IMR-90 (cell line): ENCODE data around the gene AQP12A. TPM values are rescaled to one million over a fixed set of nuclear protein-coding genes. Genes with fewer than 3 reads are reported as not detected.

Experiments
- ATAC-seq: fragments of 200-7000 bp; cut with Tn5 transposase; 2 replicates; pipeline ENCODE4 v1.9.1; 2020; ENCODE audit warnings: low read depth, mild to moderate bottlenecking, moderate library complexity
- BruUV-seq: library from RNA; stranded (reverse); fragments of 400-500 nt; replicated peaks from 2 replicates; lab custom pipeline; 2021; lab: Mats Ljungman, UMichigan
- CTCF ChIA-PET: fragments of 300-600 bp; formaldehyde crosslinking; extraction: SDS; loops from one replicate; lab custom pipeline; 2021; ENCODE audit warnings: antibody characterized with exemption; lab: Yijun Ruan, JAX
- POLR2A ChIA-PET: fragments of 300-600 bp; sonication (Branson Sonifier 250); formaldehyde crosslinking; loops from one replicate; lab custom pipeline; 2022; ENCODE audit warnings: antibody characterized with exemption; ENCODE audit not compliant: unreplicated experiment; lab: Charles Lee
- DNase-seq: peaks from one replicate; pipeline ENCODE4 v3.0.0; 2013
- H2AFZ ChIP-seq: replicated peaks from 2 replicates; pipeline ENCODE3; 2013; ENCODE audit warnings: low read length, mild to moderate bottlenecking; ENCODE audit not compliant: poor library complexity
- H2AK5ac ChIP-seq: 2 replicates; pipeline ENCODE4 v1.6.1; 2013; ENCODE audit warnings: low read depth, low read length, inconsistent platforms
- H2AK9ac ChIP-seq: replicated peaks from 2 replicates; pipeline ENCODE3; 2013; ENCODE audit warnings: mild to moderate bottlenecking, low read depth, low read length, moderate library complexity; ENCODE audit not compliant: poor library complexity
- H2BK120ac ChIP-seq: 2 replicates; pipeline ENCODE4 v1.6.1; 2013; ENCODE audit warnings: low read depth, low read length, inconsistent platforms
- H2BK15ac ChIP-seq: 3 replicates; pipeline ENCODE4 v1.6.1; 2013; ENCODE audit warnings: low read depth, low read length, inconsistent platforms
- H2BK20ac ChIP-seq: 2 replicates; pipeline ENCODE4 v1.6.1; 2013; ENCODE audit warnings: low read depth, mild to moderate bottlenecking, inconsistent platforms, low read length, moderate library complexity
- H2BK5ac ChIP-seq: 2 replicates; pipeline ENCODE4 v1.6.1; 2013; ENCODE audit warnings: mild to moderate bottlenecking, low read depth, low read length, inconsistent platforms; ENCODE audit not compliant: poor library complexity, severe bottlenecking
- H3K14ac ChIP-seq: replicated peaks from 2 replicates; pipeline ENCODE4 v1.6.1; 2013; ENCODE audit warnings: low read depth, low read length, inconsistent platforms
- H3K18ac ChIP-seq: 2 replicates; pipeline ENCODE4 v1.6.1; 2013; ENCODE audit warnings: low read depth, low read length, control low read depth
- H3K23ac ChIP-seq: 2 replicates; pipeline ENCODE4 v1.6.1; 2013; ENCODE audit warnings: low read depth, low read length, inconsistent platforms
- H3K27ac ChIP-seq: 2 replicates; pipeline ENCODE4 v1.5.1; 2013; ENCODE audit warnings: mild to moderate bottlenecking, control low read depth, low read length; ENCODE audit not compliant: insufficient read depth
- H3K27me3 ChIP-seq: 2 replicates; pipeline ENCODE4 v1.6.1; 2013; ENCODE audit warnings: low read length; ENCODE audit not compliant: control insufficient read depth, insufficient read depth
- H3K36me3 ChIP-seq: 2 replicates; pipeline ENCODE4 v1.6.1; 2013; ENCODE audit warnings: low read length, mixed read lengths; ENCODE audit not compliant: control insufficient read depth, insufficient read depth
- H3K4ac ChIP-seq: 2 replicates; pipeline ENCODE4 v1.6.1; 2013; ENCODE audit warnings: low read depth, low read length, inconsistent platforms
- H3K4me1 ChIP-seq: 2 replicates; pipeline ENCODE4 v1.6.1; 2013; ENCODE audit warnings: low read length, mixed read lengths; ENCODE audit not compliant: control insufficient read depth, insufficient read depth
- H3K4me2 ChIP-seq: 2 replicates; pipeline ENCODE4 v1.6.1; 2013; ENCODE audit warnings: low read depth, mild to moderate bottlenecking, control low read depth, low read length, moderate library complexity
- H3K4me3 ChIP-seq: 2 replicates; pipeline ENCODE4 v1.5.1; 2013; ENCODE audit warnings: low read depth, mild to moderate bottlenecking, control low read depth, low read length, moderate library complexity; ENCODE audit not compliant: insufficient read depth
- H3K56ac ChIP-seq: 2 replicates; pipeline ENCODE4 v1.6.1; 2013; ENCODE audit warnings: low read length, inconsistent platforms; ENCODE audit not compliant: insufficient read depth; ENCODE audit errors: extremely low read depth
- H3K79me1 ChIP-seq, 2 experiments: 2 replicates each; pipeline ENCODE4 v1.6.1; 2013; ENCODE audit warnings: low read length in 2 of 2, inconsistent platforms in 1 of 2, low read depth in 1 of 2
- H3K9ac ChIP-seq: 2 replicates; pipeline ENCODE4 v1.6.1; 2013; ENCODE audit warnings: low read depth, low read length, control low read depth
- H3K9me1 ChIP-seq: 2 replicates; pipeline ENCODE4 v1.6.1; 2013; ENCODE audit warnings: low read length, inconsistent platforms; ENCODE audit not compliant: insufficient read depth
- H3K9me3 ChIP-seq: 2 replicates; pipeline ENCODE4 v1.6.1; 2013; ENCODE audit warnings: low read length; ENCODE audit not compliant: control insufficient read depth, insufficient read depth
- H4K20me1 ChIP-seq: 2 replicates; pipeline ENCODE4 v1.6.1; 2013; ENCODE audit warnings: low read length, inconsistent platforms; ENCODE audit not compliant: insufficient read depth
- H4K5ac ChIP-seq: 2 replicates; pipeline ENCODE4 v1.6.1; 2013; ENCODE audit warnings: mild to moderate bottlenecking, low read depth, low read length, control low read depth
- H4K8ac ChIP-seq, 2 experiments: 2 replicates each; pipeline ENCODE4 v1.6.1; 2013; ENCODE audit warnings: low read depth in 2 of 2, low read length in 2 of 2, control low read depth in 1 of 2, inconsistent platforms in 1 of 2
- H4K91ac ChIP-seq: 2 replicates; pipeline ENCODE4 v1.6.1; 2013; ENCODE audit warnings: low read depth, low read length, inconsistent platforms; ENCODE audit not compliant: insufficient read depth
- BHLHE40 ChIP-seq: fragments of 150-350 bp; IDR thresholded peaks from 2 replicates; pipeline ENCODE4 v1.6.1; 2016; ENCODE audit warnings: mild to moderate bottlenecking, low read depth, low read length
- CEBPB ChIP-seq: IDR thresholded peaks from 2 replicates; pipeline ENCODE4 v1.6.1; 2012; ENCODE audit warnings: low read depth, low read length, improper control_type of control experiment
- CHD1 ChIP-seq: IDR thresholded peaks from 2 replicates; pipeline ENCODE4 v1.6.1; 2012; ENCODE audit warnings: low read depth, low read length, improper control_type of control experiment
- CTCF ChIP-seq: conservative IDR thresholded peaks from 2 replicates; pipeline ENCODE4 v1.5.1; 2012; ENCODE audit warnings: mild to moderate bottlenecking, low read depth, low read length, improper control_type of control experiment
- ELK1 ChIP-seq: fragments of 150-350 bp; IDR thresholded peaks from 2 replicates; pipeline ENCODE4 v1.6.1; 2016; ENCODE audit warnings: low read depth, mild to moderate bottlenecking, low read length, moderate library complexity, borderline replicate concordance
- FOS ChIP-seq: fragments of 150-350 bp; IDR thresholded peaks from 2 replicates; pipeline ENCODE4 v1.6.1; 2016; ENCODE audit warnings: low read depth, low read length
- MAFK ChIP-seq: IDR thresholded peaks from 2 replicates; pipeline ENCODE4 v1.6.1; 2012; ENCODE audit warnings: low read depth, low read length, improper control_type of control experiment
- MAZ ChIP-seq: IDR thresholded peaks from 2 replicates; pipeline ENCODE4 v1.6.1; 2012; ENCODE audit warnings: low read depth, mild to moderate bottlenecking, low read length, improper control_type of control experiment, moderate library complexity, borderline replicate concordance
- MXI1 ChIP-seq: IDR thresholded peaks from 2 replicates; pipeline ENCODE4 v1.6.1; 2012; ENCODE audit warnings: low read depth, mild to moderate bottlenecking, low read length, moderate library complexity, borderline replicate concordance
- NFE2L2 ChIP-seq: fragments of 150-350 bp; IDR thresholded peaks from 2 replicates; pipeline ENCODE4 v1.6.1; 2016; ENCODE audit warnings: low read depth, mild to moderate bottlenecking, low read length
- POLR2A ChIP-seq: IDR thresholded peaks from 2 replicates; pipeline ENCODE4 v1.6.1; 2012; ENCODE audit warnings: mild to moderate bottlenecking, low read depth, low read length
- RAD21 ChIP-seq: IDR thresholded peaks from 2 replicates; pipeline ENCODE4 v1.6.1; 2012; ENCODE audit warnings: low read length, improper control_type of control experiment
- RFX5 ChIP-seq: IDR thresholded peaks from 2 replicates; pipeline ENCODE4 v1.8.0; 2012; ENCODE audit warnings: low read depth, mild to moderate bottlenecking, low read length, moderate library complexity
- SMC3 ChIP-seq: fragments of 150-350 bp; IDR thresholded peaks from 2 replicates; pipeline ENCODE4 v1.6.1; 2016; ENCODE audit warnings: low read depth, mild to moderate bottlenecking, antibody characterized with exemption, low read length, moderate library complexity
- USF2 ChIP-seq: fragments of 150-350 bp; IDR thresholded peaks from 2 replicates; pipeline ENCODE4 v1.6.1; 2017; ENCODE audit warnings: mild to moderate bottlenecking, antibody characterized with exemption, low read length, low read depth
- WGBS, 2 experiments: methylation state at CpG; one replicate each; pipeline versions ENCODE4 v1.1.5 to v1.1.7; 2013; ENCODE audit warnings: missing lambda C conversion rate in 2 of 2; ENCODE audit not compliant: insufficient read length in 1 of 2; ENCODE audit errors: extremely low coverage in 2 of 2; 5-methylcytosine and 5-hydroxymethylcytosine counted together
- dilution Hi-C: fragments of 300-500 bp; cut with HindIII; formaldehyde crosslinking; loops from one replicate; pipeline ENCODE4 v1.14.3; 2018; ENCODE audit warnings: low sequenced_read_pairs; ENCODE audit not compliant: unreplicated experiment
- in situ Hi-C: fragments of 300-500 bp; cut with MboI; formaldehyde crosslinking; loops from 3 replicates; pipeline ENCODE4 v1.14.3; 2019; ENCODE audit warnings: low sequenced_read_pairs, inconsistent platforms, mixed read lengths
- intact Hi-C: fragments of 100-400 bp; cut with micrococcal nuclease; formaldehyde crosslinking; loops from 2 replicates; pipeline ENCODE4 v1.10.0; 2022
- polyA plus RNA-seq, 3 experiments: library from polyadenylated mRNA; depleted of rRNA; stranded (reverse); fragments of >200 nt; gene quantifications; 2 replicates each; pipeline ENCODE4 v1.2.3, GENCODE V29; 2012; ENCODE audit warnings: low replicate concordance in 1 of 3
- total RNA-seq: library from RNA; depleted of rRNA; stranded (reverse); fragments of >200 nt; gene quantifications from 2 replicates; pipeline ENCODE4 v1.2.3, GENCODE V29; 2012

Gene AQP12A
- total and polyA plus RNA-seq, 2 of the 4 experiments (the other 2 are of a cell fraction): not detected

- Histone ChIP-seq H3K9me3 (no peaks in the 10 kb centered on the region), H3K4me3 (no peak overlapping the region), H3K14ac (no peak overlapping the region), H2BK5ac (no peak overlapping the region), H3K79me1 (no peaks in the 10 kb centered on the region), H3K23ac (no peak overlapping the region), H3K18ac (no peak overlapping the region), H3K27ac (no peak overlapping the region), H3K56ac (no peak overlapping the region), H3K4ac (no peak overlapping the region), H2AFZ (no peak overlapping the region), H2BK15ac (no peak overlapping the region), H2BK20ac (no peak overlapping the region), H4K8ac (no peak overlapping the region), H3K27me3 (peaks cover 27% of the 10 kb centered on the region; the same call in 1 of the 2 replicates), H2BK120ac (no peak overlapping the region), H4K91ac (no peak overlapping the region), H3K4me1 (no peaks in the 10 kb centered on the region), H3K9ac (no peak overlapping the region), H3K36me3 (no peaks in the 10 kb centered on the region), H4K5ac (no peak overlapping the region), H2AK9ac (no peak overlapping the region), H4K20me1 (no peaks in the 10 kb centered on the region), H3K9me1 (no peaks in the 10 kb centered on the region), H2AK5ac (no peak overlapping the region), H3K4me2 (no peak overlapping the region)
- no TSS peak for BruUV-seq
- ChIA-PET CTCF (no interaction called here), POLR2A (no interaction called here)
- 65% methylated on average over 5 of the region's 25 CpGs; no CpG with 5 or more reads in 1 of the 2 experiments for WGBS, 2 experiments
- dilution Hi-C loops: no loop called here
- no peak for DNase-seq
- intact Hi-C loops: no loop called here
- in situ Hi-C loops: no loop called here
- ATAC-seq: no peak
- TF ChIP-seq FOS (no peak), RAD21 (no peak), ELK1 (no peak), MXI1 (no peak), CHD1 (no peak), NFE2L2 (no peak), CTCF (no peak), MAFK (no peak), BHLHE40 (no peak), CEBPB (no peak), POLR2A (no peak), RFX5 (no peak), MAZ (no peak), SMC3 (no peak), USF2 (no peak)
Measured at GRCh38 chr2:240720686-240721595, 29.3 kb downstream of the AQP12A start.
